GM19025 (cell line): Measurements from ENCODE around the gene CDKN1C.

Experiments
- ATAC-seq: cut with Tn5 transposase; IDR thresholded peaks from one replicate; pipeline ENCODE4 v1.9.1; 2021; ENCODE audit warnings: mild to moderate bottlenecking, low read depth, moderate library complexity; ENCODE audit not compliant: unreplicated experiment

CDKN1C gene

DNA sequence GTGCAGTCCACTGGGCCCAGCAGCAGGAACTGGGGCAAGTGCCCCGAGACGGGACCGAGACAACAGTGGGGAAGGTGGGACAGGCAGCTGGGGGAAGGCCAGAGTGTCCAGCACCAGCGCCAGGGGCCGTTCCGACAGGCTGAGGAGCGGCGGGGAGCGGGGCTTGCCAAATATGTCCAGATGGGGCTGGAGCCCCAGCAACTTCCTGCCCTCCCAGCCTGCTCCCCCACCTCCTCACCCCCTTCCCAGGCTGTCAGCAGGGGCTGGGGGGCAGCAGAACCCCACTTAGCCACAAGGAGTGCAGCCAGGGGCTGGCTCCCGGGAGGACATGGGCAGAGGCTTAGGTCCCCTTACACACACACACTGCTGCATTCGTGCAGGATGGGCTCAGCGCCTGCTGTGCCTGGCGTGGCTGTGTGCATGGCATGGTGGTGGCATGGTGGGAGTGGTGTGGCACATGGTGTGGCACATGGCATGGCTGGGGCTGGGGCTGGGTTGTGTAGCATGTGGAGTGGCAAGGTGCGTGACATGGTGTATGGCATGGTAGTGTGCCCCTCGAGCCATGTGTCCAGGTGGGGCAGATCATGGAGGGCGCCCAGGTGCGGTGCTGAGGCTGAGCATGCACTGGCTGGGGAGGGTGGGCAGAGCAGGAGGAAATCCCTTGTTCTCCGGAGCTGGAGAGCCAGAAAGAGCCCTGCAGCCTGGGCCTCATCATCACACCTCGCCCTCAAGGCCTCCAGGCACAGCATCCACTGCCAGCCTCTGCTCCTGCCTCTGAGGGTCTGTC, 51.7 kb downstream of the CDKN1C start:
- ATAC-seq, result no peak
